OCI-LY3 (cell line): Measurements from ENCODE around the gene SH2D1B.

Experiments
- EZH2phosphoT487 ChIP-seq: fragments of 200-600 bp; shearing (Covaris generic); IDR thresholded peaks from 2 replicates; pipeline ENCODE4 v1.6.1; 2018; ENCODE audit warnings: antibody characterized with exemption, mixed run types, low read depth
- TF ChIP-seq, protein P1 (sequence below): fragments of 200-600, 300-600 bp; sonication (generic); IDR thresholded peaks from 2 replicates; pipeline ENCODE4 v1.5.1; 2014; ENCODE audit warnings: antibody characterized with exemption, low read length, low read depth

DNA sequence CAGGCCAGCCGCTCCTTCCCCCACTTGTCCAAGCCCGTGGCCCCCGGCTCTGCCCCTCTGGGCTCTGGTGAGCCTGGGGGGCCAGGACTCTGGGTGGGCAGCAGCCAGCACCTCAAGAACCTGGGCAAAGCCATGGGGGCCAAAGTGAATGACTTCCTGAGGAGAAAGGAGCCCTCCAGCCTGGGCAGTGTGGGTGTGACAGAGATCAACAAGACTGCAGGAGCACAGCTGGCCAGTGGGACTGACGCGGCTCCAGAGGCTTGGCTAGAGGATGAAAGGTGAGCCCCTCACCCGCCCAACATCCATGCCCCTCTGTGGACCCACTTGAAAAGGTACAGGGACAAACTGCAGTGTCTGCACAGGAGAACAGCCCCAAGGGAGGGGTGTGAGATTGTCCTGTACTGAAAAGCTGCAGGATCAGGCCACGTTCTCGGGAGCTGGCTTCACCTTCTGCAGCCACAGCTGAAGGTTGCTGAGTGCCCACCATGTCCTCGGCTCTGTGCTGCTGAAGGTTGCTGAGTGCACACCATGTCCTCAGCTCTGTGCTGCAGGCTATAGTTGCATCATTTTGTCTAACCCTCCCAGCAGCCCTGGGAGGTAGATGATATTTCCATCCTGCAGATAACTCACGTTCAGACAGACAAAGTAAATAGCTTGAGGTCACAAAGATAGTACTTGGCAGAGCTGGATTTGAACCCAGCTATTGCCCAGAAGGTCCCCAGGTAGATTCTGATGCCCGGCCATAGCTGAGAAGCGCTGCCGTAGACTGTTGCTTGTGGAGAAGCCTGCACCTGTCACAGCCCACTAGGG lies 29.8 kb downstream of the SH2D1B start:
- TF ChIP-seq EZH2phosphoT487, result no peak
- TF ChIP-seq, protein P1, sequence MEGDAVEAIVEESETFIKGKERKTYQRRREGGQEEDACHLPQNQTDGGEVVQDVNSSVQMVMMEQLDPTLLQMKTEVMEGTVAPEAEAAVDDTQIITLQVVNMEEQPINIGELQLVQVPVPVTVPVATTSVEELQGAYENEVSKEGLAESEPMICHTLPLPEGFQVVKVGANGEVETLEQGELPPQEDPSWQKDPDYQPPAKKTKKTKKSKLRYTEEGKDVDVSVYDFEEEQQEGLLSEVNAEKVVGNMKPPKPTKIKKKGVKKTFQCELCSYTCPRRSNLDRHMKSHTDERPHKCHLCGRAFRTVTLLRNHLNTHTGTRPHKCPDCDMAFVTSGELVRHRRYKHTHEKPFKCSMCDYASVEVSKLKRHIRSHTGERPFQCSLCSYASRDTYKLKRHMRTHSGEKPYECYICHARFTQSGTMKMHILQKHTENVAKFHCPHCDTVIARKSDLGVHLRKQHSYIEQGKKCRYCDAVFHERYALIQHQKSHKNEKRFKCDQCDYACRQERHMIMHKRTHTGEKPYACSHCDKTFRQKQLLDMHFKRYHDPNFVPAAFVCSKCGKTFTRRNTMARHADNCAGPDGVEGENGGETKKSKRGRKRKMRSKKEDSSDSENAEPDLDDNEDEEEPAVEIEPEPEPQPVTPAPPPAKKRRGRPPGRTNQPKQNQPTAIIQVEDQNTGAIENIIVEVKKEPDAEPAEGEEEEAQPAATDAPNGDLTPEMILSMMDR, result no peak
